ENCODE measurements around the gene BLM. TPM values are rescaled to one million over a fixed set of nuclear protein-coding genes. Genes with fewer than 3 reads are reported as not detected.
A peak's percentile ranks its signal among the peaks of the same experiment; 100 is the strongest.

BLM gene
- total and polyA plus RNA-seq, 10 of the 15 experiments (the other 5 are each of a cell fraction or from before 2014, with no cell fraction given) = 23.0 to 68.4 (median 43.9) TPM

GRCh38 chr15:90817117-90818057, 100.2 kb downstream of the BLM start (continued):
- TF ChIP-seq ZBTB33 (IDR thresholded peaks at IDR 0.05) (no peak), SUZ12 (IDR thresholded peaks at IDR 0.05; ENCODE audit: unreplicated experiment) (no peak)

- ChIA-PET CTCF (interaction anchor here (0.6 to 2.7 kb wide), 13 partner anchors 10 to 498 kb away, joined by 3 to 15 read pairs (median 4); partner anchors contain the start of genes FES and HDDC3), RAD21 (ENCODE audit: unreplicated experiment) (interaction anchor here (0.6 to 2.8 kb wide), 10 partner anchors 9 to 81 kb away, joined by 3 to 10 read pairs (median 4); no protein-coding TSS in a partner anchor), SMC1A (ENCODE audit: uncharacterized antibody, unreplicated experiment) (interaction anchor here (0.7 to 2.3 kb wide), 4 partner anchors 11 to 113 kb away, joined by 3 to 15 read pairs (median 8); partner anchors contain the start of gene HDDC3), POLR2A (interaction anchor here (0.5 to 2.1 kb wide), 4 partner anchors 14 to 136 kb away, joined by 4 to 7 read pairs (median 4); no protein-coding TSS in a partner anchor)
- H3K4me1 ChIP-seq (ENCODE audit: control insufficient read depth, insufficient read depth, low read length) = peaks cover 25% of the 10 kb centered on the region
- no peaks in the 10 kb centered on the region for H3K9me3 ChIP-seq (replicated peaks; ENCODE audit: control insufficient read depth, insufficient read depth, low read length)
- ATAC-seq (peak; percentile 71), DNase-seq (ENCODE audit: low read depth, low spot score) (no peak), FAIRE-seq (no peak)
- H4K20me1 ChIP-seq (ENCODE audit: control insufficient read depth, insufficient read depth) = no peaks in the 10 kb centered on the region
- no peaks in the 10 kb centered on the region for H3K79me2 ChIP-seq (ENCODE audit: control insufficient read depth, insufficient read depth, low read length)
- WGBS (ENCODE audit: insufficient coverage, insufficient replicate concordance, low lambda C conversion rate, missing lambda C conversion rate) = 49% methylated on average over 26 of the region's 26 CpGs
- H3K36me3 ChIP-seq (ENCODE audit: control insufficient read depth in 2 of 2, insufficient read depth in 2 of 2, low read length in 1 of 2) = peaks cover 4 to 7% of the 10 kb centered on the region in 2 experiments; a peak in 3 of 4 replicates
- intact Hi-C loops (cut with micrococcal nuclease; ENCODE audit: unreplicated experiment) = loop anchor here (5.0 kb wide), 1 partner anchor 69 kb away; no protein-coding TSS in a partner anchor
- in situ Hi-C loops (cut with MboI) = no loop called here
- H3K4me3 ChIP-seq = no peak overlapping the region
- H3K27me3 ChIP-seq (replicated peaks in 1 of 2; ENCODE audit: control insufficient read depth in 2 of 2, insufficient read depth in 2 of 2, low read length in 1 of 2) = no peaks in the 10 kb centered on the region
- peak overlapping the region; percentile 50 for H2AFZ ChIP-seq (ENCODE audit: control insufficient read depth, low read depth, low read length)
- H3K9ac ChIP-seq (ENCODE audit: control insufficient read depth, insufficient read depth, low read length) = no peak overlapping the region
- no peak overlapping the region for H3K4me2 ChIP-seq (ENCODE audit: control insufficient read depth, insufficient read depth)
- H3K27ac ChIP-seq (ENCODE audit: control insufficient read depth, insufficient read depth) = no peak overlapping the region
- BruUV-seq (replicated peaks) = no TSS peak
- TF ChIP-seq USF1 (IDR thresholded peaks at IDR 0.05; ENCODE audit: borderline replicate concordance, extremely low read length, insufficient read depth, low read depth, low read length) (no peak), RELA (IDR thresholded peaks at IDR 0.05; ENCODE audit: borderline replicate concordance, partially characterized antibody) (no peak), BMI1 (IDR thresholded peaks at IDR 0.05; ENCODE audit: borderline replicate concordance) (no peak), TCF12 (IDR thresholded peaks at IDR 0.05; ENCODE audit: low read depth, low read length) (peak; percentile 72; the same call in 1 of the 2 replicates), NRF1 (conservative IDR thresholded peaks at IDR 0.05; ENCODE audit: low read depth, low read length) (no peak), NBN (IDR thresholded peaks at IDR 0.05) (no peak), SKIL (IDR thresholded peaks at IDR 0.05; ENCODE audit: low read depth, poor library complexity, severe bottlenecking) (no peak), CHD4 (IDR thresholded peaks at IDR 0.05) (no peak), SPI1 (IDR thresholded peaks at IDR 0.05; ENCODE audit: borderline replicate concordance, insufficient read depth, low read depth, low read length) (peak; percentile 56; the same call in 1 of the 2 replicates), RBBP5 (conservative IDR thresholded peaks at IDR 0.05) (no peak), BHLHE40 (IDR thresholded peaks at IDR 0.05; ENCODE audit: borderline replicate concordance in 1 of 2, low read depth in 2 of 2, low read length in 1 of 2) (peak in 1 of 2 experiments; percentile 10; a peak in 1 of 4 replicates)
Measured at GRCh38 chr15:90818251-90819210, 101.4 kb downstream of the BLM start.

Measured in GM12878 (cell line).